Panc1 (cell line): ENCODE results near the gene RBP5.

Experiments used
- CTCF ChIP-seq: fragments of 450-650 bp; IDR thresholded peaks from 2 replicates; pipeline ENCODE4 v1.5.1; 2017; ENCODE audit warnings: mild to moderate bottlenecking
- POLR2AphosphoS5 ChIP-seq: IDR thresholded peaks from 2 replicates; pipeline ENCODE4 v1.6.1; 2012; ENCODE audit warnings: mild to moderate bottlenecking, low read depth, low read length, moderate library complexity
- REST ChIP-seq, 2 experiments: IDR thresholded peaks; 2 replicates each; pipeline ENCODE4 v1.6.1; 2011 to 2012; ENCODE audit warnings: low read depth in 2 of 2, control low read depth in 1 of 2, low read length in 1 of 2, mild to moderate bottlenecking in 1 of 2, moderate library complexity in 1 of 2; ENCODE audit not compliant: insufficient read depth in 1 of 2
- SIN3A ChIP-seq: IDR thresholded peaks from 2 replicates; pipeline ENCODE4 v1.6.1; 2012; ENCODE audit warnings: low read depth, mild to moderate bottlenecking, low read length, moderate library complexity, borderline replicate concordance; ENCODE audit not compliant: insufficient read depth
- TCF7L2 ChIP-seq: IDR thresholded peaks from 2 replicates; pipeline ENCODE4 v1.6.1; 2011; ENCODE audit warnings: mild to moderate bottlenecking, low read depth, low read length, inconsistent platforms

GRCh38 chr12:7123806-7124522, 4.7 kb downstream of the RBP5 start:
- TF ChIP-seq CTCF, result no peak
- no peak for TF ChIP-seq REST (IDR thresholded peaks at IDR 0.05; ENCODE audit: insufficient read depth in 1 of 2, low read depth in 2 of 2, low read length in 1 of 2)
- no peak for TF ChIP-seq POLR2AphosphoS5
- TF ChIP-seq TCF7L2, result no peak
- no peak for TF ChIP-seq SIN3A
